HG03342 (cell line): ENCODE results near the gene EIF4A3.
A peak's percentile ranks its signal among the peaks of the same experiment; 100 is the strongest.
"Not testable (repeated sequence)": the region's sequence is repeated elsewhere in the genome, so short reads cannot be mapped to it uniquely, and the experiment has no call there.

ENCODE experiments used
- ATAC-seq: cut with Tn5 transposase; IDR thresholded peaks from one replicate; pipeline ENCODE4 v1.9.1; 2021; ENCODE audit warnings: mild to moderate bottlenecking, moderate library complexity; ENCODE audit not compliant: unreplicated experiment

EIF4A3 gene

GRCh38 chr17:80173916-80174315 lies 27.0 kb upstream of the EIF4A3 start:
- ATAC-seq, result no peak

- ATAC-seq, result no peak
Measured at GRCh38 chr17:80173126-80173525, 26.2 kb upstream of the EIF4A3 start.

GRCh38 chr17:80171681-80172080 lies 24.8 kb upstream of the EIF4A3 start:
- no peak for ATAC-seq

GRCh38 chr17:80169784-80170500 lies 23.0 kb upstream of the EIF4A3 start, which contains the start of gene CARD14:
Gene CARD14 (plus strand): TSS chr17:80170030. CDS start chr17:80181439, 11,409 bp downstream.
- no peak for ATAC-seq

- no peak for ATAC-seq
Measured at GRCh38 chr17:80169107-80169506, 22.2 kb upstream of the EIF4A3 start.

GRCh38 chr17:80168371-80168770 lies 21.4 kb upstream of the EIF4A3 start:
- no peak for ATAC-seq

- ATAC-seq, result no peak
Measured at GRCh38 chr17:80166446-80166845, 19.5 kb upstream of the EIF4A3 start.

- no peak for ATAC-seq
Measured at GRCh38 chr17:80164185-80164584, 17.3 kb upstream of the EIF4A3 start.

- no peak for ATAC-seq
Measured at GRCh38 chr17:80163336-80163735, 16.4 kb upstream of the EIF4A3 start.

GRCh38 chr17:80160536-80160935 lies 13.6 kb upstream of the EIF4A3 start:
- no peak for ATAC-seq

GRCh38 chr17:80158846-80159245 lies 11.9 kb upstream of the EIF4A3 start:
- no peak for ATAC-seq

- not testable (repeated sequence) for ATAC-seq
Measured at GRCh38 chr17:80155600-80155999, 8.7 kb upstream of the EIF4A3 start.

- no peak for ATAC-seq
Measured at GRCh38 chr17:80154166-80154565, 7.2 kb upstream of the EIF4A3 start.

GRCh38 chr17:80153004-80153403 lies 6.1 kb upstream of the EIF4A3 start:
- ATAC-seq, result no peak

GRCh38 chr17:80152081-80152702 lies 5.3 kb upstream of the EIF4A3 start:
- no peak for ATAC-seq

GRCh38 chr17:80151333-80151732 lies 4.4 kb upstream of the EIF4A3 start:
- no peak for ATAC-seq

- ATAC-seq, result peak; percentile 25
Measured at GRCh38 chr17:80146121-80147034, 550 bp downstream of the EIF4A3 start.

- ATAC-seq, result no peak
Measured at GRCh38 chr17:80145076-80146075, 1.6 kb downstream of the EIF4A3 start.

GRCh38 chr17:80142929-80143328 lies 4.0 kb downstream of the EIF4A3 start:
- ATAC-seq, result no peak

- no peak for ATAC-seq
Measured at GRCh38 chr17:80141463-80142165, 5.3 kb downstream of the EIF4A3 start.
